Kidney (tissue), 14 donors: Measurements from ENCODE around the gene RAB36. TPM values are rescaled to one million over a fixed set of nuclear protein-coding genes. Genes with fewer than 3 reads are reported as not detected.
A peak's percentile ranks its signal among the peaks of the same experiment; 100 is the strongest.

Experiments
- DNase-seq, 5 donors: peaks; one replicate each; pipeline ENCODE4 v3.0.0-alpha.2; 2013 to 2020
- FAIRE-seq: peaks from 2 replicates; lab custom pipeline; 2012; peaks lifted over from hg19 to GRCh38; lab: Jason Lieb, UNC
- H3K27ac ChIP-seq, 2 donors: one replicate each; pipeline ENCODE4 v1.7.0; 2013; ENCODE audit warnings: low read depth in 2 of 2, low read length in 2 of 2, inconsistent platforms in 1 of 2
- H3K27me3 ChIP-seq: one replicate; pipeline ENCODE4 v1.7.1; 2013; ENCODE audit warnings: low read length, inconsistent platforms; ENCODE audit not compliant: control insufficient read depth, insufficient read depth
- H3K36me3 ChIP-seq, 3 donors: one replicate each; pipeline versions ENCODE4 v1.7.0 to v1.7.1; 2013; ENCODE audit warnings: low read length in 3 of 3, control low read depth in 1 of 3, inconsistent platforms in 1 of 3; ENCODE audit not compliant: insufficient read depth in 3 of 3, control insufficient read depth in 2 of 3
- H3K4me1 ChIP-seq, 3 donors: one replicate each; pipeline versions ENCODE4 v1.7.0 to v1.7.1; 2013; ENCODE audit warnings: low read length in 3 of 3, inconsistent platforms in 1 of 3, low read depth in 1 of 3; ENCODE audit not compliant: control insufficient read depth in 2 of 3, insufficient read depth in 2 of 3
- H3K4me3 ChIP-seq, 3 donors: one replicate each; pipeline versions ENCODE4 v1.7.0 to v1.8.1; 2013; ENCODE audit warnings: low read length in 3 of 3, control low read depth in 1 of 3, inconsistent platforms in 1 of 3
- H3K9ac ChIP-seq, 3 donors: one replicate each; pipeline versions ENCODE4 v1.7.0 to v1.7.1; 2013; ENCODE audit warnings: low read length in 3 of 3, control low read depth in 1 of 3, inconsistent platforms in 1 of 3
- H3K9me3 ChIP-seq, 3 donors: one replicate each; pipeline versions ENCODE4 v1.7.0 to v1.7.1; 2013; ENCODE audit warnings: low read length in 3 of 3, control low read depth in 1 of 3, inconsistent platforms in 1 of 3; ENCODE audit not compliant: control insufficient read depth in 2 of 3, insufficient read depth in 1 of 3
- intact Hi-C: fragments of 100-400 bp; cut with DNase I; formaldehyde crosslinking; loops from one replicate; pipeline ENCODE4 v1.11.1; 2022
- polyA plus RNA-seq: library from polyadenylated mRNA; stranded (reverse); fragments of 350-450 nt; fragmentation: Illumina TruSeq; extraction: RNeasy Lipid Tissue Mini Kit (QIAGEN cat#74804); gene quantifications from one replicate; pipeline ENCODE4 v1.2.3, GENCODE V29; 2014; ENCODE audit warnings: low read depth, low replicate concordance; ENCODE audit not compliant: insufficient read depth
- total RNA-seq: library from RNA; stranded (reverse); fragmentation: NEBNext Ultra II Directional; extraction: Animal tissue kit (Norgen Biotek cat#: 25700); gene quantifications from one replicate; pipeline ENCODE4 v1.2.1, GENCODE V29; 2021
- TF ChIP-seq, protein P1 (sequence below): IDR thresholded peaks from 3 replicates; pipeline ENCODE4 v1.5.1; 2012; ENCODE audit warnings: mild to moderate bottlenecking, moderate library complexity, borderline replicate concordance; ENCODE audit not compliant: insufficient read depth; ENCODE audit errors: extremely low read depth
- donor health status: control.
- donor health status: control.
- donor health status: control.
- donor health status: control.
- donor health status: control.
- donor health status: DM: yes; HTN: yes; CAD: no.
- donor health status: Normal renal cell carcinoma (clear cell type).

The RAB36 gene
- total and polyA plus RNA-seq, 2 donors from 2014 or later, result 9.7 to 30.5 TPM

DNA sequence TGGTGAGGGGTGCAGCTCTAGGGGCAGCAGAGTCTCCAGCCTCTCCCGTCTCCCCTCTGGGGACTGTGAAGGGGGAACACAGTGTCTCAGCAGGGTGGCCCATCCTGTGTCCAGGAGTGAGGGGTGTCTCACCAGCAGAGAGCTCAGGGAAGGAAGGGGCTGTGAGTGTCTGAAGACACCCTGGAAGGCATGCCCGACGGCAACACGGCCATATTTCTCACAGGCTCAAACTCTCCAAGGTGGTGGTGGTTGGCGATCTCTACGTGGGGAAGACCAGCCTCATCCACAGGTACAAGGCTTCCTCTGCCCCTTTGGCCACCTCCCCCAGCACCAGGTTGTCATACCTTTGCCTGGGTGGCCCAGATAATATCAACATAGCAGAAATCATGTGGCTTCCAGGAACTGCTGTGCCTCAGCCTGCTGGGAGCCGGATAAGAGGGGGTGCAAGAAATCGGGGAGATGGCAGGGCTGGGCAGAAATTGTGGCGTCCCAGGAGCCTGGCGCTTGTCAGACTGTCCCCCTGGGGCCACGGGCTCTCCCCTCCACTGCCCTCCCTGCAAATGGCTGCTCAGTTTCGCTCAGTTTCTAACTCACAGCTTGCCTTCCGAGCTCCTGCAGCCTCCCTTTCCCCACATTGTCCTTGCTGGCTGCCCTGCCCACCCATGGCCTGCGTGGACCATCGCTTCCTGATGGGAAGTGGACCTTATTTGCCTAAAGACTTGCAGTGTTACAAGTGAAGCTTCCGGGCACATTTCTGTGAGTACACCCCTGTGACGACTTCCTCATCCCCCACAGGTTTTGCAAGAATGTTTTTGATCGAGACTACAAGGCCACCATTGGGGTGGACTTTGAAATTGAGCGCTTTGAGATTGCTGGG, 7.2 kb downstream of the RAB36 start:
- FAIRE-seq (no peak), DNase-seq (peak in 1 of 5 donors; percentile 68)
- no peaks in the 10 kb centered on the region for H3K27me3 ChIP-seq
- H3K9ac ChIP-seq, result no peak overlapping the region
- intact Hi-C loops, result no loop called here
- no peak overlapping the region for H3K27ac ChIP-seq
- peaks cover 0 to 24% (median 11%) of the 10 kb centered on the region in 3 donors for H3K36me3 ChIP-seq
- H3K4me1 ChIP-seq, result peaks cover 0 to under 1% (median 0%) of the 10 kb centered on the region in 3 donors
- H3K9me3 ChIP-seq, result no peaks in the 10 kb centered on the region
- TF ChIP-seq, protein P1, sequence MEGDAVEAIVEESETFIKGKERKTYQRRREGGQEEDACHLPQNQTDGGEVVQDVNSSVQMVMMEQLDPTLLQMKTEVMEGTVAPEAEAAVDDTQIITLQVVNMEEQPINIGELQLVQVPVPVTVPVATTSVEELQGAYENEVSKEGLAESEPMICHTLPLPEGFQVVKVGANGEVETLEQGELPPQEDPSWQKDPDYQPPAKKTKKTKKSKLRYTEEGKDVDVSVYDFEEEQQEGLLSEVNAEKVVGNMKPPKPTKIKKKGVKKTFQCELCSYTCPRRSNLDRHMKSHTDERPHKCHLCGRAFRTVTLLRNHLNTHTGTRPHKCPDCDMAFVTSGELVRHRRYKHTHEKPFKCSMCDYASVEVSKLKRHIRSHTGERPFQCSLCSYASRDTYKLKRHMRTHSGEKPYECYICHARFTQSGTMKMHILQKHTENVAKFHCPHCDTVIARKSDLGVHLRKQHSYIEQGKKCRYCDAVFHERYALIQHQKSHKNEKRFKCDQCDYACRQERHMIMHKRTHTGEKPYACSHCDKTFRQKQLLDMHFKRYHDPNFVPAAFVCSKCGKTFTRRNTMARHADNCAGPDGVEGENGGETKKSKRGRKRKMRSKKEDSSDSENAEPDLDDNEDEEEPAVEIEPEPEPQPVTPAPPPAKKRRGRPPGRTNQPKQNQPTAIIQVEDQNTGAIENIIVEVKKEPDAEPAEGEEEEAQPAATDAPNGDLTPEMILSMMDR, result no peak
- no peak overlapping the region for H3K4me3 ChIP-seq

DNA sequence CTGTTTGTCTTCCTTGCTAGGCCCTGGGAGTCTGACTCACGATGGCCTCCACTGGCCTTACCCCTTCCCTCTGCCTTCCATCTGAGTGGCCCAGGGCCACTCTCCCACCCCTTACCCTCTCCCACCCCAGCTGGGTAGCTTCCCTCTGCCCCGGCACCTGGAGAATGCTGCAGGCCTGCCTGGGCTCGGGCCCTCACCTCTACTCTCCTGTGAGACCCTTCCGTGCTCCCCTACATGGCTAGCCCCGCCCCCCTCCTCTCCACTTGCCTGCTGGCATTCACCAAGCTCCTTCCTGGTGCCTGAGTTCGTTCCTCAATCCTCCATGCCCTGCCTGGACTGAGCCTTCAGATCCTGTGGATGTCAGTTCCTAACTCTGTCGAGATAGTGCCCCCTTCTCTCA, 8.7 kb downstream of the RAB36 start:
- H3K4me1 ChIP-seq, result peaks cover 0 to 3% (median 0%) of the 10 kb centered on the region in 3 donors
- TF ChIP-seq, protein P1, result no peak
- intact Hi-C loops, result no loop called here
- H3K36me3 ChIP-seq, result peaks cover 0 to 17% (median 9%) of the 10 kb centered on the region in 3 donors
- no peaks in the 10 kb centered on the region for H3K27me3 ChIP-seq
- H3K27ac ChIP-seq, result no peak overlapping the region
- no peaks in the 10 kb centered on the region for H3K9me3 ChIP-seq
- no peak for FAIRE-seq
- DNase-seq, result peak in 1 of 5 donors; percentile 66
- H3K9ac ChIP-seq, result no peak overlapping the region
- H3K4me3 ChIP-seq, result no peak overlapping the region

DNA sequence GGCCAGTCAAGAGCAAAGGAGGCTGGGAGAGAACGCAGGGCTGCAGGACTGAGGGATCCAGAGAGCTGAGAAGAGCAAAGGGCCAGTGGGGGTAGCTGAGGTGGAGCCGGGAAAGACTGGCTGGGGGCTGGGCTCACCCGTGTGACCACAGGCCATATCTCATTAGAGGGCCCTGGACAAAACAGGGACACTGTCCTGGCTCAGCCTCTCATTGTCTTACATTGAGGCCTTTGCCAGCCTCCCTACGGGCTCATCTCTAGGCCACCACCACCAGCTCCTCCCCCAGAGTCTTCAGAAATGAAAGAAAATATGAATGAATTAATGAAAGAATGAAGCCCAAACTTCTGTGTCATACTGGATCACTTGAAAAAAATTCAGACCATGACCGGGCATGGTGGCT, 9.2 kb downstream of the RAB36 start:
- Histone ChIP-seq H3K27ac (no peak overlapping the region), H3K4me3 (no peak overlapping the region), H3K27me3 (no peaks in the 10 kb centered on the region), H3K36me3 (peaks cover 0 to 15% (median 9%) of the 10 kb centered on the region in 3 donors), H3K4me1 (peaks cover 0 to 3% (median 0%) of the 10 kb centered on the region in 3 donors), H3K9me3 (no peaks in the 10 kb centered on the region), H3K9ac (no peak overlapping the region)
- TF ChIP-seq, protein P1, result no peak
- FAIRE-seq (no peak), DNase-seq (no peak)
- intact Hi-C loops, result no loop called here
